Heart left ventricle (tissue), 13 donors: ENCODE results near the gene ROCK2.

ENCODE experiments used
- CTCF ChIP-seq, 12 donors: fragments of 200-600 bp; sonication (generic) in 4 of 12; IDR thresholded peaks; one replicate each; pipeline versions ENCODE4 v1.5.0 to v1.8.0; 2018 to 2022; ENCODE audit warnings: antibody characterized with exemption in 12 of 12, mild to moderate bottlenecking in 5 of 12
- POLR2A ChIP-seq, 2 donors: fragments of 450-650 bp; IDR thresholded peaks; one replicate each; pipeline ENCODE4 v1.6.1; 2017; ENCODE audit warnings: antibody characterized with exemption in 2 of 2, mild to moderate bottlenecking in 2 of 2, moderate library complexity in 2 of 2
- donor health status: ischemic (EF 13 %, LVEDD 7.1; RV severe dilation, severe dysfunction).
- donor health status: DM: no; HTN: yes; CAD: no.
- donor health status: DM: no; HTN: no; CAD: no.
- donor health status: ischemic (EF 25% LVEDD 6.9; RV normal size, moderate dysfunction).
- donor health status: ischemic (EF 25% LVEDD 5.7; RV mildly dilated, moderate dysfunction).
- donor health status: ischemic (EF 35%, LVEDD 5.7; RV mildly dilated, moderate dysfunction).
- donor health status: nonischemic (EF 11% LVEDD 7.7; RV severe dilation, severe dysfunction).
- donor health status: DM: yes; HTN: yes; CAD: no.
- donor health status: PGD.
- donor health status: ischemic (EF 29% LVEDD 5.4; RV normal size, mild dysfunction).
- donor health status: nonischemic (EF 23%, LVEDD 6.1; RV moderate dilation, normal function).

DNA sequence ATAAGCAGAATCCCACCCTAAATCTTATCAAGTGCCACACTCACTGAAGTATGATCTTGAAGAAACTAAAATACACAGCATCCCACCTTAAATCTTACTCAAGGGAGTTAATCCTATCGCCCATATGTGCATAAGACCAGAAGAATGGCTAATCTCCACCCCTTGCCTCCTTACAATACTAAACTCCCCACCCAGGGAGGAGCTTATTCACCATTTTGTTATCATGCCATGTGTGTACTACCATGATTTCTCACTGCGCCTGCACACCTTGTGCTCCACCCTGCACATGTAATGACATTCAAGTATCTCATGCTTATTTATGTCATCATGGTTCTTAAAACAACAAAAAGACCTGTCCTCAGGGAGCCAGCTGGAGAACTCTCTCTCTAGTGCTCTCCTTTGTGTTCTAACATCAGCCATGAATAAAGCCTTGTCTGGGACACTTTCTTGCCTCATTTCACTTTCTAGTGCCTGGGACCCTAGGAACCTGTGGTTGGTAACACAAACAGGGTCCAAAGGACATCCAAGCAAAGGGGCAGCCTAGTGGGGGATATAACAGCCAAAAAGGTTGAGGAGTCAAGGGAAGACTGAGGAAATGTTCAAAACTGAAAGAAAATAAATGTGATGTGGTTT lies 101.8 kb downstream of the ROCK2 start:
- TF ChIP-seq CTCF (IDR thresholded peaks at IDR 0.05), result no peak
- no peak for TF ChIP-seq POLR2A (IDR thresholded peaks at IDR 0.05)
